ENCODE data around the gene POLR3C.

The POLR3C gene

DNA sequence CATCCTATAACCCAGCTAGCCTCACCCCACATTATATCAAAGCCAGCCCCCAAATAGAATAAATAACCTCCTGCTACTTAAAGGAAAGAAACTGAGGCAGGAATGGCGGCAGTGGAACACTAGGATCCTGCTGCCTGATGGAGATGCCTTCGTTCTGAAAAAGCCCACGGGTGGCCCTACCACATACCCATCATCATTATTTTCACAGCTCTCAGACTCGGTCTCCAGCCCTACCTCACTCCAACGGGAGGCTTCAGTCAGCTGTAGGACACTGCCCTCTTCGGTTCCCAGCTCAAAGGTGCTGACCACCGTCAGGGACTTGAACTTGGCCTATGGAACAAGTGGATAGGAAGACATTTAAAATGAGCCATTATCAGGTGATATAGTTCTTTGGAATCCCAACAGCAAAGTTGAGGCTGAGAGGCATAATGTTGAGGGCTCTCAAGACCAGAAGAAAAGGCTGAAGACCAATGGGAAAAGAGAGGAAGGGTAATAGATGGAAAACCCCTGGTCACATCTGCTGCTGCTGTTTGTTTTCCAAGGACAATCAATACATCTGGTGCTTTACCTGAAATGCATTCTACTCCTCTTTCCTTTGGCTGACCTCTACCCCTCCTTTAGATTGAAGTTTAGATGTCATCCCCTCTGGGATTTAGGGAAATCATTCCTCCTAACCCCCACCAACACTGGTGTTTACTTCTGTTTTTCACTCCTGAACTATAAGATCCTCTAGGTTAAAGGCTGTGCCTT lies 69.5 kb downstream of the POLR3C start:
- TF ChIP-seq CTCF (IDR thresholded peaks at IDR 0.05; ENCODE audit: low read depth, low read length, missing control alignments) = no peak
- no peak for DNase-seq (ENCODE audit: low read depth)
- H3K4me3 ChIP-seq (ENCODE audit: low read depth, low read length) = no peak overlapping the region

Measured in GM12864 (cell line).